ENCODE results near the gene GRAMD1B. TPM values are rescaled to one million over a fixed set of nuclear protein-coding genes. Genes with fewer than 3 reads are reported as not detected.

The GRAMD1B gene
- total RNA-seq, 4 donors from 2014 or later, result 2.1 to 8.5 (median 7.0) TPM

GRCh38 chr11:123580557-123581275 lies 150.6 kb downstream of the GRAMD1B start:
- peak in 2 of 3 donors; percentile 4 to 77 for TF ChIP-seq CTCF (IDR thresholded peaks at IDR 0.05)
- peak; percentile 32 for DNase-seq (ENCODE audit: low spot score)
- peak; percentile 67 for ATAC-seq (ENCODE audit: low FRiP score)

- ATAC-seq (ENCODE audit: low FRiP score), result no peak
- TF ChIP-seq CTCF (IDR thresholded peaks at IDR 0.05), result no peak
Observed at GRCh38 chr11:123581651-123582399, 151.8 kb downstream of the GRAMD1B start.

GRCh38 chr11:123582992-123583504 lies 153.0 kb downstream of the GRAMD1B start:
- ATAC-seq (ENCODE audit: low FRiP score) (no peak), DNase-seq (ENCODE audit: low spot score) (no peak)
- TF ChIP-seq CTCF (IDR thresholded peaks at IDR 0.05), result no peak

More at GRCh38 chr11:123581651-123582399, 151.8 kb downstream of the GRAMD1B start:
- DNase-seq (ENCODE audit: low spot score), result no peak

GRCh38 chr11:123584186-123584585 lies 154.1 kb downstream of the GRAMD1B start:
- DNase-seq (ENCODE audit: low spot score) (no peak), ATAC-seq (ENCODE audit: low FRiP score) (no peak)
- TF ChIP-seq CTCF (IDR thresholded peaks at IDR 0.05), result no peak

GRCh38 chr11:123584737-123585136 lies 154.7 kb downstream of the GRAMD1B start:
- TF ChIP-seq CTCF (IDR thresholded peaks at IDR 0.05), result no peak
- ATAC-seq (ENCODE audit: low FRiP score) (no peak), DNase-seq (ENCODE audit: low spot score) (no peak)

GRCh38 chr11:123585206-123585605 lies 155.1 kb downstream of the GRAMD1B start:
- TF ChIP-seq CTCF (IDR thresholded peaks at IDR 0.05), result no peak
- ATAC-seq (ENCODE audit: low FRiP score) (no peak), DNase-seq (ENCODE audit: low spot score) (no peak)
